HepG2 (cell line): ENCODE measurements around the gene HMGCLL1. TPM values are rescaled to one million over a fixed set of nuclear protein-coding genes. Genes with fewer than 3 reads are reported as not detected.

Source experiments
- ATAC-seq: fragments of 200-7000 bp; cut with Tn5 transposase; 3 replicates; pipeline ENCODE4 v1.9.1; 2020; ENCODE audit warnings: mild to moderate bottlenecking, moderate library complexity
- BruUV-seq: library from RNA; stranded (reverse); fragments of 400-500 nt; replicated peaks from 2 replicates; lab custom pipeline; 2021; lab: Mats Ljungman, UMichigan
- CTCF ChIA-PET: fragments of 300-600 bp; formaldehyde crosslinking; extraction: SDS; loops from one replicate; lab custom pipeline; 2021; ENCODE audit warnings: low total read pairs, inconsistent platforms, low intra/inter-chr PET ratio; lab: Yijun Ruan, JAX
- POLR2A ChIA-PET: fragments of 350-600 bp; sonication (Branson Sonifier 250); formaldehyde crosslinking; loops from one replicate; lab custom pipeline; 2020; ENCODE audit warnings: antibody characterized with exemption, inconsistent platforms; lab: Yijun Ruan, JAX
- DNase-seq: peaks from one replicate; pipeline ENCODE4 v3.0.0-alpha.2; 2015; ENCODE audit warnings: low spot score
- FAIRE-seq: peaks from 3 replicates; lab custom pipeline; 2011; peaks lifted over from hg19 to GRCh38; lab: Jason Lieb, UNC
- H2AFZ ChIP-seq: one replicate; pipeline ENCODE4 v1.6.1; 2011; ENCODE audit warnings: low read length, inconsistent platforms
- H3K27ac ChIP-seq: fragments of 300-600 bp; 3 replicates; pipeline ENCODE4 v1.8.0; 2011; ENCODE audit warnings: mixed run types, mild to moderate bottlenecking, mixed read lengths, low read length, inconsistent platforms; ENCODE audit not compliant: insufficient read depth; ENCODE audit errors: extremely low read length
- H3K27me3 ChIP-seq, 2 experiments: fragments of 200-600 bp in 1 of 2; 2 replicates in 1 of 2; 3 replicates in 1 of 2; pipeline versions ENCODE4 v1.6.0 to v1.8.0; 2011; ENCODE audit warnings: low read length in 2 of 2, mild to moderate bottlenecking in 2 of 2, moderate library complexity in 2 of 2, inconsistent platforms in 1 of 2; ENCODE audit not compliant: insufficient read depth in 2 of 2, control insufficient read depth in 1 of 2
- H3K36me3 ChIP-seq, 2 experiments: fragments of 200-600 bp in 1 of 2; replicated peaks in 1 of 2; 2 replicates in 1 of 2; 3 replicates in 1 of 2; pipeline versions ENCODE4 v1.5.1 to v1.8.0; 2011; ENCODE audit warnings: low read length in 2 of 2, inconsistent platforms in 1 of 2; ENCODE audit not compliant: insufficient read depth in 2 of 2, control insufficient read depth in 1 of 2
- H3K4me1 ChIP-seq: 2 replicates; pipeline ENCODE4 v1.5.1; 2012; ENCODE audit warnings: low read length, inconsistent platforms; ENCODE audit not compliant: insufficient read depth
- H3K4me2 ChIP-seq: 2 replicates; pipeline ENCODE4 v1.6.0; 2011; ENCODE audit warnings: low read depth, low read length, inconsistent platforms
- H3K4me3 ChIP-seq, 3 experiments: fragments of 200-600 bp in 1 of 3; sonication (generic), shearing (Covaris generic) in 1 of 3; replicated peaks in 1 of 3; 2 replicates each; pipeline ENCODE4 v1.5.1; 2011 to 2016; ENCODE audit warnings: low read length in 3 of 3, inconsistent platforms in 2 of 3, low read depth in 2 of 3, mild to moderate bottlenecking in 2 of 3, control low read depth in 1 of 3, mixed read lengths in 1 of 3; ENCODE audit not compliant: insufficient read depth in 1 of 3
- H3K79me2 ChIP-seq: one replicate; pipeline ENCODE4 v1.6.1; 2011; ENCODE audit warnings: low read length, inconsistent platforms; ENCODE audit not compliant: insufficient read depth
- H3K9ac ChIP-seq: 2 replicates; pipeline ENCODE4 v1.6.0; 2011; ENCODE audit warnings: mild to moderate bottlenecking, low read depth, low read length, inconsistent platforms; ENCODE audit not compliant: insufficient read depth
- H3K9me3 ChIP-seq: 2 replicates; pipeline ENCODE4 v1.5.1; 2012; ENCODE audit warnings: mild to moderate bottlenecking, low read length
- H4K20me1 ChIP-seq: 2 replicates; pipeline ENCODE4 v1.6.0; 2011; ENCODE audit warnings: inconsistent platforms, mild to moderate bottlenecking, low read length, moderate library complexity; ENCODE audit not compliant: insufficient read depth
- E2F5 ChIP-seq: sonication (generic); formaldehyde crosslinking; conservative IDR thresholded peaks from 2 replicates; pipeline ENCODE4 v1.4.0; 2020; ENCODE audit warnings: missing genetic modification reagents
- FOXP1 ChIP-seq, 2 experiments: fragments of 450-650 bp in 1 of 2; IDR thresholded peaks; 2 replicates each; pipeline ENCODE4 v1.6.1; 2017 to 2018; ENCODE audit warnings: antibody characterized with exemption in 1 of 2
- REPIN1 ChIP-seq: sonication (generic); formaldehyde crosslinking; IDR thresholded peaks from 2 replicates; pipeline ENCODE4 v1.8.0; 2022; ENCODE audit warnings: missing genetic modification reagents, low read depth, mild to moderate bottlenecking, borderline replicate concordance
- SALL1 ChIP-seq: sonication (generic); formaldehyde crosslinking; IDR thresholded peaks from 2 replicates; pipeline ENCODE4 v1.8.0; 2022; ENCODE audit warnings: mild to moderate bottlenecking, missing genetic modification reagents
- SMARCE1 ChIP-seq: fragments of 450-650 bp; IDR thresholded peaks from 2 replicates; pipeline ENCODE4 v1.6.1; 2017; ENCODE audit warnings: borderline replicate concordance
- THYN1 ChIP-seq: sonication (generic); formaldehyde crosslinking; IDR thresholded peaks from 2 replicates; pipeline ENCODE4 v1.8.1; 2023; ENCODE audit warnings: low read depth, mild to moderate bottlenecking, moderate library complexity, missing genetic modification reagents, borderline replicate concordance
- ZGPAT ChIP-seq: IDR thresholded peaks from 2 replicates; pipeline ENCODE4 v1.6.1; 2016; ENCODE audit warnings: mild to moderate bottlenecking
- ZNF280B ChIP-seq: sonication (generic); formaldehyde crosslinking; IDR thresholded peaks from 2 replicates; pipeline ENCODE4 v1.5.0; 2020; ENCODE audit warnings: missing genetic modification reagents, mild to moderate bottlenecking, borderline replicate concordance
- ZNF589 ChIP-seq: sonication (generic); formaldehyde crosslinking; conservative IDR thresholded peaks from 2 replicates; pipeline ENCODE4 v1.8.0; 2022; ENCODE audit warnings: mild to moderate bottlenecking, moderate library complexity, missing genetic modification reagents
- ZNF83 ChIP-seq: sonication (generic); formaldehyde crosslinking; IDR thresholded peaks from 2 replicates; pipeline ENCODE4 v1.4.0; 2020; ENCODE audit warnings: missing genetic modification reagents, mild to moderate bottlenecking, borderline replicate concordance
- WGBS: methylation state at CpG from one replicate; pipeline ENCODE4 v1.1.6; 2017; ENCODE audit warnings: low lambda C conversion rate; 5-methylcytosine and 5-hydroxymethylcytosine counted together
- in situ Hi-C: cut with HindIII; loops from 2 replicates; pipeline ENCODE4 v1.10.0; 2017; ENCODE audit warnings: low pct_unique_long_range_greater_than_20kb; ENCODE audit not compliant: extremely low pct_ligation_motif_present
- intact Hi-C: fragments of 100-400 bp; cut with micrococcal nuclease; formaldehyde crosslinking; loops from one replicate; pipeline ENCODE4 v1.10.0; 2022; ENCODE audit not compliant: unreplicated experiment
- polyA plus RNA-seq, 8 experiments: library from polyadenylated mRNA; depleted of rRNA in 3 of 8; stranded (reverse) in 7 of 8; unstranded in 1 of 8; fragments of >200 nt; fragmentation: Illumina TruSeq in 4 of 8; extraction: Trizol in 4 of 8; gene quantifications; 2 replicates each; pipeline versions ENCODE4 v1.2.1 to v1.2.3, GENCODE V29; 2011 to 2016; ENCODE audit warnings: low read depth in 4 of 8, missing spikeins in 1 of 8, mixed read lengths in 1 of 8; ENCODE audit not compliant: insufficient read depth in 1 of 8
- total RNA-seq, 5 experiments: library from RNA; depleted of rRNA; stranded (reverse); fragments of >200 nt; fragmentation: Illumina TruSeq; extraction: Trizol; gene quantifications; 2 replicates each; pipeline ENCODE4 v1.2.3, GENCODE V29; 2016; ENCODE audit warnings: low read depth in 1 of 5
- TF ChIP-seq, protein P1 (sequence below): sonication (generic); formaldehyde crosslinking; conservative IDR thresholded peaks from 2 replicates; pipeline ENCODE4 v1.4.0; 2020; ENCODE audit warnings: missing genetic modification reagents
- TF ChIP-seq, protein P2 (sequence below): sonication (generic); formaldehyde crosslinking; IDR thresholded peaks from 2 replicates; pipeline ENCODE4 v1.8.1; 2022; ENCODE audit warnings: mild to moderate bottlenecking, missing genetic modification reagents

Gene HMGCLL1
- total and polyA plus RNA-seq, 2 of the 13 experiments (the other 11 are each of a cell fraction or from before 2014, with no cell fraction given) = not detected

GRCh38 chr6:55557146-55557545, 21.8 kb downstream of the HMGCLL1 start:
- 37% methylated on average over 7 of the region's 7 CpGs for WGBS
- FAIRE-seq (no peak), ATAC-seq (no peak), DNase-seq (no peak)
- Histone ChIP-seq H3K79me2 (no peaks in the 10 kb centered on the region), H3K4me3 (no peak overlapping the region), H3K36me3 (no peaks in the 10 kb centered on the region), H3K27ac (no peak overlapping the region), H3K9me3 (no peaks in the 10 kb centered on the region), H4K20me1 (no peaks in the 10 kb centered on the region), H3K4me2 (no peak overlapping the region), H3K27me3 (0 out of 5 replicates have a peak, but pooled peaks cover 0 to 3% of the 10 kb centered on the region in 2 experiments), H2AFZ (no peak overlapping the region), H3K9ac (no peak overlapping the region), H3K4me1 (no peaks in the 10 kb centered on the region)
- CTCF ChIA-PET = no interaction called here
- in situ Hi-C loops = no loop called here
- BruUV-seq = no TSS peak
- intact Hi-C loops = no loop called here
- POLR2A ChIA-PET = no interaction called here
- TF ChIP-seq THYN1 (CRISPR knock-in tag) (no peak), ZNF83 (CRISPR knock-in tag) (no peak), SMARCE1 (no peak), SALL1 (no peak), E2F5 (CRISPR knock-in tag) (no peak), ZGPAT (CRISPR knock-in tag) (no peak), FOXP1 (IDR thresholded peaks at IDR 0.05) (no peak), FOXP1 (CRISPR knock-in tag; IDR thresholded peaks at IDR 0.05) (no peak), ZNF280B (no peak), ZNF589 (no peak), REPIN1 (no peak)
- TF ChIP-seq, protein P1, sequence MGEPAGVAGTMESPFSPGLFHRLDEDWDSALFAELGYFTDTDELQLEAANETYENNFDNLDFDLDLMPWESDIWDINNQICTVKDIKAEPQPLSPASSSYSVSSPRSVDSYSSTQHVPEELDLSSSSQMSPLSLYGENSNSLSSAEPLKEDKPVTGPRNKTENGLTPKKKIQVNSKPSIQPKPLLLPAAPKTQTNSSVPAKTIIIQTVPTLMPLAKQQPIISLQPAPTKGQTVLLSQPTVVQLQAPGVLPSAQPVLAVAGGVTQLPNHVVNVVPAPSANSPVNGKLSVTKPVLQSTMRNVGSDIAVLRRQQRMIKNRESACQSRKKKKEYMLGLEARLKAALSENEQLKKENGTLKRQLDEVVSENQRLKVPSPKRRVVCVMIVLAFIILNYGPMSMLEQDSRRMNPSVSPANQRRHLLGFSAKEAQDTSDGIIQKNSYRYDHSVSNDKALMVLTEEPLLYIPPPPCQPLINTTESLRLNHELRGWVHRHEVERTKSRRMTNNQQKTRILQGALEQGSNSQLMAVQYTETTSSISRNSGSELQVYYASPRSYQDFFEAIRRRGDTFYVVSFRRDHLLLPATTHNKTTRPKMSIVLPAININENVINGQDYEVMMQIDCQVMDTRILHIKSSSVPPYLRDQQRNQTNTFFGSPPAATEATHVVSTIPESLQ (CRISPR knock-in tag) = no peak
- TF ChIP-seq, protein P2, sequence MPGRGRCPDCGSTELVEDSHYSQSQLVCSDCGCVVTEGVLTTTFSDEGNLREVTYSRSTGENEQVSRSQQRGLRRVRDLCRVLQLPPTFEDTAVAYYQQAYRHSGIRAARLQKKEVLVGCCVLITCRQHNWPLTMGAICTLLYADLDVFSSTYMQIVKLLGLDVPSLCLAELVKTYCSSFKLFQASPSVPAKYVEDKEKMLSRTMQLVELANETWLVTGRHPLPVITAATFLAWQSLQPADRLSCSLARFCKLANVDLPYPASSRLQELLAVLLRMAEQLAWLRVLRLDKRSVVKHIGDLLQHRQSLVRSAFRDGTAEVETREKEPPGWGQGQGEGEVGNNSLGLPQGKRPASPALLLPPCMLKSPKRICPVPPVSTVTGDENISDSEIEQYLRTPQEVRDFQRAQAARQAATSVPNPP = no peak
